Measurements from ENCODE around the gene SLC39A2. TPM values are rescaled to one million over a fixed set of nuclear protein-coding genes. Genes with fewer than 3 reads are reported as not detected.

The SLC39A2 gene
- total RNA-seq, 1 experiment from 2014 or later = not detected

DNA sequence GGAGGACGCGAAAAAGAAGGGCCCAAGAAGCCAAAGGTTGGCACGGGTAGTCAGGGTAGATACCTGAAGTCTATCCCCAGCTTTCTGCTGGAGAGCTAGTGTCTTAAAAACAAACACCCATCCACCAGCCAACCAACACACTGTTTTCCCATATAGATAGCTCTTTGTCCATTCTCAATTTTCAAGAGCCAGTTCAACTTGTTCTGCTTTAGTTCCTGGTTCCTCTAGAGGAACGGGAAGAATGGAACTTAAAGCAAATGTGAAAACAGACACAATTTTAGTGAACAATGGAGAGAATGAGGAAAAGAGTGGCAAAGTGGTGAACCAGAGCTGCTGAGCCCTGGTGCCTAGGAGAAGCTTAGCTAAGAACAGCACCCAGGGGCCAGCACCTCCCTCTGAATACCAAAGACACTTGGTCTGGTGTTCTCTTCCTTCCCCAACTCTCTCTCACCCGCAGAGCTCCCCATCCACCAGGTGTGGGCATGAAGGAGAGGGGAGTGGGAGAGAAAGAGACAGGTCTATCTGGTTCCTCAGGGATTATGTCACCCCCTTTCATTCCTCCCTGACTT, 22.0 kb downstream of the SLC39A2 start:
- ChIA-PET CTCF (interaction anchor here (0.9 to 1.5 kb wide), 2 partner anchors 9 to 19 kb away, joined by 3 to 6 read pairs; no protein-coding TSS in a partner anchor), RAD21 (ENCODE audit: low non-redundant PET in 1 of 2, low total read pairs in 2 of 2, uncharacterized antibody in 2 of 2, unreplicated experiment in 2 of 2) (no interaction called here)
- no peak for DNase-seq (ENCODE audit: low read depth, low spot score)

DNA sequence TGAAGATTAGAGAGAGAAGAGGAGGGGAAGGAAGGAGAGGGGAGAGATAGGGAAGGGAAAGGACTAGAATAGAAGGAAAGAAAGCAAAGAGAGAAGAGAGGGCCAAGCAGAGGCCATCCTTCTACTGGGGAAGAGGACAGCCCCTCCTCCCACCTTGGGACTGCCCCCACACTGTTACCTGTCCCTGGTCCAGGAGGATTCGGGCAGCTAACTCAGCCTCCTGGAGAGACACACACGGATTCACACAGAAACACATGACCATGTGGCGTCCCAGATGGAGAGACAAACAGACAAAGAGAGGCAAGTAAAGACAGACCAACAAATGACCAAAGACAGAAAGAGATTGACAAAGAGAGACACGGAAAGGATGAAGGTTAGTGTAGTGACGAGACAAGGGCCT, 23.6 kb downstream of the SLC39A2 start:
- Histone ChIP-seq H4K20me1 (ENCODE audit: insufficient read depth) (no peaks in the 10 kb centered on the region), H3K36me3 (ENCODE audit: control insufficient read depth in 1 of 2, insufficient read depth in 2 of 2, low read length in 2 of 2) (no peaks in the 10 kb centered on the region; a peak in 1 of 4 replicates), H3K9me3 (ENCODE audit: control insufficient read depth in 1 of 2, insufficient read depth in 1 of 2, low read depth in 1 of 2, low read length in 2 of 2) (no peaks in the 10 kb centered on the region), H3K79me2 (ENCODE audit: insufficient read depth, low read length) (no peaks in the 10 kb centered on the region), H3K4me3 (replicated peaks in 1 of 2; ENCODE audit: low read depth in 1 of 2, low read length in 2 of 2) (no peak overlapping the region), H3K4me1 (ENCODE audit: control insufficient read depth in 1 of 2, insufficient read depth in 2 of 2, low read length in 2 of 2) (peaks cover 14 to 21% of the 10 kb centered on the region in 2 experiments; a peak in 3 of 4 replicates), H2AFZ (ENCODE audit: low read depth, low read length, poor library complexity, severe bottlenecking) (no peak overlapping the region), H3K9ac (ENCODE audit: low read length) (no peak overlapping the region), H3K27ac (ENCODE audit: low read depth, low read length) (no peak overlapping the region), H3K4me2 (ENCODE audit: low read length) (no peak overlapping the region), H3K27me3 (ENCODE audit: insufficient read depth, low read length) (no peaks in the 10 kb centered on the region), H3K9me2 (ENCODE audit: insufficient read depth) (no peaks in the 10 kb centered on the region)
- CTCF ChIA-PET = interaction anchor here (2.5 kb wide), 1 partner anchor 8 kb away, joined by 10 read pairs; no protein-coding TSS in a partner anchor
- DNase-seq (ENCODE audit: low read depth, low spot score) (no peak), ATAC-seq (no peak)
- POLR2A ChIA-PET = no interaction called here
- intact Hi-C loops (cut with micrococcal nuclease) = no loop called here
- RAD21 ChIA-PET (ENCODE audit: low non-redundant PET in 1 of 2, low total read pairs in 2 of 2, uncharacterized antibody in 2 of 2, unreplicated experiment in 2 of 2) = no interaction called here
- BruUV-seq (replicated peaks) = no TSS peak
- TF ChIP-seq POLR2A (IDR thresholded peaks at IDR 0.05; ENCODE audit: borderline replicate concordance, extremely low read depth, insufficient read depth, insufficient read length) (no peak), TCF7L2 (IDR thresholded peaks at IDR 0.05; ENCODE audit: borderline replicate concordance, extremely low read depth, insufficient read depth, insufficient read length) (no peak), EZH2phosphoT487 (IDR thresholded peaks at IDR 0.05; ENCODE audit: borderline replicate concordance) (no peak), FOSL1 (IDR thresholded peaks at IDR 0.05; ENCODE audit: low read depth) (no peak), ZFX (IDR thresholded peaks at IDR 0.05) (no peak), YY1 (IDR thresholded peaks at IDR 0.05; ENCODE audit: extremely low read depth, insufficient replicate concordance, low read depth, low read length) (no peak), JUND (IDR thresholded peaks at IDR 0.05) (no peak), RAD21 (IDR thresholded peaks at IDR 0.05; ENCODE audit: low read depth) (no peak), EGR1 (IDR thresholded peaks at IDR 0.05; ENCODE audit: low read depth) (no peak), CEBPB (IDR thresholded peaks at IDR 0.05; ENCODE audit: low read depth) (no peak), SP1 (IDR thresholded peaks at IDR 0.05; ENCODE audit: low read depth) (no peak)
- TF ChIP-seq, protein P1, sequence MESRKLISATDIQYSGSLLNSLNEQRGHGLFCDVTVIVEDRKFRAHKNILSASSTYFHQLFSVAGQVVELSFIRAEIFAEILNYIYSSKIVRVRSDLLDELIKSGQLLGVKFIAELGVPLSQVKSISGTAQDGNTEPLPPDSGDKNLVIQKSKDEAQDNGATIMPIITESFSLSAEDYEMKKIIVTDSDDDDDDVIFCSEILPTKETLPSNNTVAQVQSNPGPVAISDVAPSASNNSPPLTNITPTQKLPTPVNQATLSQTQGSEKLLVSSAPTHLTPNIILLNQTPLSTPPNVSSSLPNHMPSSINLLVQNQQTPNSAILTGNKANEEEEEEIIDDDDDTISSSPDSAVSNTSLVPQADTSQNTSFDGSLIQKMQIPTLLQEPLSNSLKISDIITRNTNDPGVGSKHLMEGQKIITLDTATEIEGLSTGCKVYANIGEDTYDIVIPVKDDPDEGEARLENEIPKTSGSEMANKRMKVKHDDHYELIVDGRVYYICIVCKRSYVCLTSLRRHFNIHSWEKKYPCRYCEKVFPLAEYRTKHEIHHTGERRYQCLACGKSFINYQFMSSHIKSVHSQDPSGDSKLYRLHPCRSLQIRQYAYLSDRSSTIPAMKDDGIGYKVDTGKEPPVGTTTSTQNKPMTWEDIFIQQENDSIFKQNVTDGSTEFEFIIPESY (IDR thresholded peaks at IDR 0.05; ENCODE audit: extremely low read depth, insufficient replicate concordance, low read length) = no peak
- TF ChIP-seq, protein P2, sequence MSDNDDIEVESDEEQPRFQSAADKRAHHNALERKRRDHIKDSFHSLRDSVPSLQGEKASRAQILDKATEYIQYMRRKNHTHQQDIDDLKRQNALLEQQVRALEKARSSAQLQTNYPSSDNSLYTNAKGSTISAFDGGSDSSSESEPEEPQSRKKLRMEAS (IDR thresholded peaks at IDR 0.05) = no peak
- TF ChIP-seq, protein P3, sequence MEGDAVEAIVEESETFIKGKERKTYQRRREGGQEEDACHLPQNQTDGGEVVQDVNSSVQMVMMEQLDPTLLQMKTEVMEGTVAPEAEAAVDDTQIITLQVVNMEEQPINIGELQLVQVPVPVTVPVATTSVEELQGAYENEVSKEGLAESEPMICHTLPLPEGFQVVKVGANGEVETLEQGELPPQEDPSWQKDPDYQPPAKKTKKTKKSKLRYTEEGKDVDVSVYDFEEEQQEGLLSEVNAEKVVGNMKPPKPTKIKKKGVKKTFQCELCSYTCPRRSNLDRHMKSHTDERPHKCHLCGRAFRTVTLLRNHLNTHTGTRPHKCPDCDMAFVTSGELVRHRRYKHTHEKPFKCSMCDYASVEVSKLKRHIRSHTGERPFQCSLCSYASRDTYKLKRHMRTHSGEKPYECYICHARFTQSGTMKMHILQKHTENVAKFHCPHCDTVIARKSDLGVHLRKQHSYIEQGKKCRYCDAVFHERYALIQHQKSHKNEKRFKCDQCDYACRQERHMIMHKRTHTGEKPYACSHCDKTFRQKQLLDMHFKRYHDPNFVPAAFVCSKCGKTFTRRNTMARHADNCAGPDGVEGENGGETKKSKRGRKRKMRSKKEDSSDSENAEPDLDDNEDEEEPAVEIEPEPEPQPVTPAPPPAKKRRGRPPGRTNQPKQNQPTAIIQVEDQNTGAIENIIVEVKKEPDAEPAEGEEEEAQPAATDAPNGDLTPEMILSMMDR (IDR thresholded peaks at IDR 0.05 in 2 of 3, conservative IDR thresholded peaks at IDR 0.05 in 1 of 3; ENCODE audit: borderline replicate concordance in 1 of 3, insufficient read depth in 1 of 3, low read depth in 2 of 3, low read length in 2 of 3) = no peak

More for the DNA sequence above, 22.0 kb downstream of the SLC39A2 start:
- Histone ChIP-seq H3K4me1 (ENCODE audit: control insufficient read depth in 1 of 2, insufficient read depth in 2 of 2, low read length in 2 of 2) (peaks cover 10 to 17% of the 10 kb centered on the region in 2 experiments; a peak in 3 of 4 replicates), H4K20me1 (ENCODE audit: insufficient read depth) (no peaks in the 10 kb centered on the region), H3K27ac (ENCODE audit: low read depth, low read length) (no peak overlapping the region), H3K9ac (ENCODE audit: low read length) (no peak overlapping the region), H3K4me2 (ENCODE audit: low read length) (no peak overlapping the region), H3K9me3 (ENCODE audit: control insufficient read depth in 1 of 2, insufficient read depth in 1 of 2, low read depth in 1 of 2, low read length in 2 of 2) (no peaks in the 10 kb centered on the region), H3K27me3 (ENCODE audit: insufficient read depth, low read length) (no peaks in the 10 kb centered on the region), H3K79me2 (ENCODE audit: insufficient read depth, low read length) (no peaks in the 10 kb centered on the region), H3K4me3 (replicated peaks in 1 of 2; ENCODE audit: low read depth in 1 of 2, low read length in 2 of 2) (no peak overlapping the region), H2AFZ (ENCODE audit: low read depth, low read length, poor library complexity, severe bottlenecking) (no peak overlapping the region), H3K36me3 (ENCODE audit: control insufficient read depth in 1 of 2, insufficient read depth in 2 of 2, low read length in 2 of 2) (no peaks in the 10 kb centered on the region; a peak in 1 of 4 replicates), H3K9me2 (ENCODE audit: insufficient read depth) (no peaks in the 10 kb centered on the region)
- ATAC-seq = no peak
- no peak for TF ChIP-seq YY1 (IDR thresholded peaks at IDR 0.05; ENCODE audit: extremely low read depth, insufficient replicate concordance, low read depth, low read length)
- BruUV-seq (replicated peaks) = no TSS peak
- POLR2A ChIA-PET = no interaction called here
- intact Hi-C loops (cut with micrococcal nuclease) = no loop called here
